ENCODE measurements around the gene ZNF410. TPM values are rescaled to one million over a fixed set of nuclear protein-coding genes. Genes with fewer than 3 reads are reported as not detected.

Gene ZNF410
- total RNA-seq, 1 experiment from 2014 or later, result 21.0 TPM

DNA sequence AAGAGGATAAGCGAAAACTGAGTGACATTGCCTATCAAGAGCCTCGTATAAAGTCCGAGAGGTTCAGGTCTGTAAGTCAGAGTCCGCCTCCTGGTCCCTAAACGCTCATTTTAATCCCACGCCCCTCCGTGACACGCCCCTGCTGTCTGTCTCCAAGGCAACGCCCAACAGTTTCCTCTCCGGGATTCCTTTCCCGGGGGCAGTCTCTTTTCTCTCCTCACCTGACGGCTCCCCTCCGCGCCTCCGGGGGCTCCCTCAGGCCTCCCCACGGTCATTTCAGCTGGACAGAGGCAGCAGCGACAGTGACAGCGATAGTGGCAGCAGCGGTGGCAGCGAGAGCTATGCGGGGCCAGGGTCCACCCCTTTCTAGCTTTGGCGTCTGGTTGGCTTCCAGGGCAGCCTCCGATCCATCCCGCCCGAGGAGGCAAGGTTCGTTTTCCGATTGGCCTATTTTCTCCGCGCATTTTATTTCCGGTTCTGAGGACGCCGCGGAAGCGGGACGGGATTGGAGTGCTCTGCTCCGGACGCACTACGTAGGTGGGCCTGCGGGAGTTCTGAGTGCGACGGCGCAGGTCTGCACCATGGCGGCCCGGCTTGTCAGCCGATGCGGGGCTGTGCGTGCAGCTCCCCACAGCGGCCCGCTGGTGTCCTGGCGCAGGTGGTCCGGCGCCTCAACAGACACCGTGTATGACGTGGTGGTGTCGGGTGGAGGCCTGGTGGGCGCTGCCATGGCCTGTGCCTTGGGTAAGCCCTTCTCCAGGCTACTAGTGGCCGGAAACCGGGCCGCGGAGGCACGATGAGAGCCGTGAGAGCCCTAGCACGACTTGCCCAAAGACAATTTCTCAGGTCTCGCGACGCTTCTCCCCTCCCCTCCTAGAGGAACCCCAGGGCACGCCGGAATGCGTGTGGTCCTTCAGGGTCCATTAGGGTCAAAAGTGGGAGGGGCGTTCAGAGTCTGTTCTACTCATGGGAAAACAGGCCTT lies 63.4 kb downstream of the ZNF410 start, which contains the start of the genes COQ6 and FAM161B:
Gene COQ6 (plus strand): TSS at position 551 of the 983 bp plus-strand sequence. CDS start 31 bp downstream, at position 582.
Gene FAM161B (minus strand): TSS at position 343 of the 983 bp plus-strand sequence. CDS start 68 bp downstream, at position 275.
- Mint-ChIP-seq H3K4me3 (peak within 1 kb of the TSS; percentile 88), H3K36me3 (peaks cover 7% of the 10 kb centered on the region), H3K27me3 (ENCODE audit: low read depth) (peaks cover 18% of the 10 kb centered on the region; the same call in 1 of the 2 replicates), H3K9me3 (no peaks in the 10 kb centered on the region), H3K27ac (peak within 1 kb of the TSS; percentile 90), H3K4me1 (peaks cover 6% of the 10 kb centered on the region)
- DNase-seq (ENCODE audit: low spot score), result peak; percentile 90
- ChIA-PET POLR2A (interaction anchor here (0.7 to 1.0 kb wide), 2 partner anchors 63 to 110 kb away, joined by 3 to 4 read pairs; partner anchors contain the start of gene ZNF410), CTCF (interaction anchor here (0.6 to 1.3 kb wide), 5 partner anchors 9 to 221 kb away, joined by 3 to 9 read pairs (median 4); partner anchors contain the start of gene PTGR2)
- ATAC-seq, result peak; percentile 94
- TF ChIP-seq MXD4 (CRISPR knock-in tag; IDR thresholded peaks at IDR 0.05; ENCODE audit: borderline replicate concordance) (no peak), MYBL2 (CRISPR knock-in tag; IDR thresholded peaks at IDR 0.05) (0 out of 2 replicates have a peak, but pooled peaks have one; percentile 13), ZBTB21 (CRISPR knock-in tag; IDR thresholded peaks at IDR 0.05; ENCODE audit: borderline replicate concordance) (no peak), GTF2I (CRISPR knock-in tag; conservative IDR thresholded peaks at IDR 0.05) (no peak), ZNF396 (CRISPR knock-in tag; IDR thresholded peaks at IDR 0.05; ENCODE audit: borderline replicate concordance) (no peak), SOX15 (CRISPR knock-in tag; IDR thresholded peaks at IDR 0.05) (no peak), SMAD3 (CRISPR knock-in tag; IDR thresholded peaks at IDR 0.05; ENCODE audit: borderline replicate concordance) (peak; percentile 49; the same call in 1 of the 2 replicates), ZNF423 (CRISPR knock-in tag; IDR thresholded peaks at IDR 0.05) (no peak), RORB (CRISPR knock-in tag; IDR thresholded peaks at IDR 0.05) (no peak), ZNF317 (CRISPR knock-in tag; IDR thresholded peaks at IDR 0.05; ENCODE audit: borderline replicate concordance, low read depth) (no peak), RELA (CRISPR knock-in tag; IDR thresholded peaks at IDR 0.05; ENCODE audit: borderline replicate concordance) (0 out of 2 replicates have a peak, but pooled peaks have one; percentile 55), ZNF416 (CRISPR knock-in tag; IDR thresholded peaks at IDR 0.05) (no peak)
- TF ChIP-seq, protein P1, sequence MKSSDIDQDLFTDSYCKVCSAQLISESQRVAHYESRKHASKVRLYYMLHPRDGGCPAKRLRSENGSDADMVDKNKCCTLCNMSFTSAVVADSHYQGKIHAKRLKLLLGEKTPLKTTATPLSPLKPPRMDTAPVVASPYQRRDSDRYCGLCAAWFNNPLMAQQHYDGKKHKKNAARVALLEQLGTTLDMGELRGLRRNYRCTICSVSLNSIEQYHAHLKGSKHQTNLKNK (CRISPR knock-in tag; IDR thresholded peaks at IDR 0.05), result no peak
- TF ChIP-seq, protein P2, sequence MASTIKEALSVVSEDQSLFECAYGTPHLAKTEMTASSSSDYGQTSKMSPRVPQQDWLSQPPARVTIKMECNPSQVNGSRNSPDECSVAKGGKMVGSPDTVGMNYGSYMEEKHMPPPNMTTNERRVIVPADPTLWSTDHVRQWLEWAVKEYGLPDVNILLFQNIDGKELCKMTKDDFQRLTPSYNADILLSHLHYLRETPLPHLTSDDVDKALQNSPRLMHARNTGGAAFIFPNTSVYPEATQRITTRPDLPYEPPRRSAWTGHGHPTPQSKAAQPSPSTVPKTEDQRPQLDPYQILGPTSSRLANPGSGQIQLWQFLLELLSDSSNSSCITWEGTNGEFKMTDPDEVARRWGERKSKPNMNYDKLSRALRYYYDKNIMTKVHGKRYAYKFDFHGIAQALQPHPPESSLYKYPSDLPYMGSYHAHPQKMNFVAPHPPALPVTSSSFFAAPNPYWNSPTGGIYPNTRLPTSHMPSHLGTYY (CRISPR knock-in tag; IDR thresholded peaks at IDR 0.05), result no peak; the same call in 1 of the 2 replicates
- TF ChIP-seq, protein P3, sequence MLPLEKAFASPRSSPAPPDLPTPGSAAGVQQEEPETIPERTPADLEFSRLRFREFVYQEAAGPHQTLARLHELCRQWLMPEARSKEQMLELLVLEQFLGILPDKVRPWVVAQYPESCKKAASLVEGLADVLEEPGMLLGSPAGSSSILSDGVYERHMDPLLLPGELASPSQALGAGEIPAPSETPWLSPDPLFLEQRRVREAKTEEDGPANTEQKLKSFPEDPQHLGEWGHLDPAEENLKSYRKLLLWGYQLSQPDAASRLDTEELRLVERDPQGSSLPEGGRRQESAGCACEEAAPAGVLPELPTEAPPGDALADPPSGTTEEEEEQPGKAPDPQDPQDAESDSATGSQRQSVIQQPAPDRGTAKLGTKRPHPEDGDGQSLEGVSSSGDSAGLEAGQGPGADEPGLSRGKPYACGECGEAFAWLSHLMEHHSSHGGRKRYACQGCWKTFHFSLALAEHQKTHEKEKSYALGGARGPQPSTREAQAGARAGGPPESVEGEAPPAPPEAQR (CRISPR knock-in tag; IDR thresholded peaks at IDR 0.05), result no peak
- TF ChIP-seq, protein P4, sequence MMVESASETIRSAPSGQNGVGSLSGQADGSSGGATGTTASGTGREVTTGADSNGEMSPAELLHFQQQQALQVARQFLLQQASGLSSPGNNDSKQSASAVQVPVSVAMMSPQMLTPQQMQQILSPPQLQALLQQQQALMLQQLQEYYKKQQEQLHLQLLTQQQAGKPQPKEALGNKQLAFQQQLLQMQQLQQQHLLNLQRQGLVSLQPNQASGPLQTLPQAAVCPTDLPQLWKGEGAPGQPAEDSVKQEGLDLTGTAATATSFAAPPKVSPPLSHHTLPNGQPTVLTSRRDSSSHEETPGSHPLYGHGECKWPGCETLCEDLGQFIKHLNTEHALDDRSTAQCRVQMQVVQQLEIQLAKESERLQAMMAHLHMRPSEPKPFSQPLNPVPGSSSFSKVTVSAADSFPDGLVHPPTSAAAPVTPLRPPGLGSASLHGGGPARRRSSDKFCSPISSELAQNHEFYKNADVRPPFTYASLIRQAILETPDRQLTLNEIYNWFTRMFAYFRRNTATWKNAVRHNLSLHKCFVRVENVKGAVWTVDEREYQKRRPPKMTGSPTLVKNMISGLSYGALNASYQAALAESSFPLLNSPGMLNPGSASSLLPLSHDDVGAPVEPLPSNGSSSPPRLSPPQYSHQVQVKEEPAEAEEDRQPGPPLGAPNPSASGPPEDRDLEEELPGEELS (CRISPR knock-in tag; IDR thresholded peaks at IDR 0.05), result peak; percentile 76
- TF ChIP-seq, protein P5, sequence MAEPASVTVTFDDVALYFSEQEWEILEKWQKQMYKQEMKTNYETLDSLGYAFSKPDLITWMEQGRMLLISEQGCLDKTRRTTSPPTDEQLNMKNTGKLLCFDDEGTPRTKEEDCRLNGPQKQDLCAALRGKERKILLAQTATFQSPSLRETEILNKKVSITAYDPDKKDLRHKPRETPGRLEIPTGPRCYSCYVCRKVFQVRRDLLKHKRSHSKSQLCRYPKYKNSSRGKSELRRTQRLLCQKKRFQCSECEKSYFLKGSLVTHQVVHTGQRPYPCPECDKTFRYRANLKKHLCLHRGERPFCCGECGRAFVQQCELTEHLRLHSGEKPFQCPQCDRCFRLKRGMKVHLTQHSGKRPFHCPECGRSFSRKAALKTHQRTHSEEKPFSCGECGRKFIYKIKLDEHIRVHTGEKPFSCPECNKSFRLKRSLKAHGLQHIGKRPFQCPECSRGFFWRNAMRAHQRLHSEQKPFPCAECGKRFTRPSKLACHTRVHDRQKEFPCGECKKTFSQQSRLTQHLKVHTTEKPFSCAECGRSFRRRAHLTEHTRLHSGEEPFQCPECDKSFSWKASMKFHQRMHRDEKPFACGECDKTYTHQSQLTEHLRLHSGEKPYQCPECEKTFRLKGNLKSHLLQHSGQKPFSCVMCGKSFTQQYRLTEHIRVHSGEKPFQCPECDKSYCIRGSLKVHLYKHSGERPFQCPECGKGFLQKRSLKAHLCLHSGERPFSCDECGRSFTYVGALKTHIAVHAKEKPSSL (CRISPR knock-in tag; conservative IDR thresholded peaks at IDR 0.05), result no peak
- TF ChIP-seq, protein P6, sequence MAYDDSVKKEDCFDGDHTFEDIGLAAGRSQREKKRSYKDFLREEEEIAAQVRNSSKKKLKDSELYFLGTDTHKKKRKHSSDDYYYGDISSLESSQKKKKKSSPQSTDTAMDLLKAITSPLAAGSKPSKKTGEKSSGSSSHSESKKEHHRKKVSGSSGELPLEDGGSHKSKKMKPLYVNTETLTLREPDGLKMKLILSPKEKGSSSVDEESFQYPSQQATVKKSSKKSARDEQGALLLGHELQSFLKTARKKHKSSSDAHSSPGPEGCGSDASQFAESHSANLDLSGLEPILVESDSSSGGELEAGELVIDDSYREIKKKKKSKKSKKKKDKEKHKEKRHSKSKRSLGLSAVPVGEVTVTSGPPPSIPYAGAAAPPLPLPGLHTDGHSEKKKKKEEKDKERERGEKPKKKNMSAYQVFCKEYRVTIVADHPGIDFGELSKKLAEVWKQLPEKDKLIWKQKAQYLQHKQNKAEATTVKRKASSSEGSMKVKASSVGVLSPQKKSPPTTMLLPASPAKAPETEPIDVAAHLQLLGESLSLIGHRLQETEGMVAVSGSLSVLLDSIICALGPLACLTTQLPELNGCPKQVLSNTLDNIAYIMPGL (CRISPR knock-in tag; IDR thresholded peaks at IDR 0.05), result peak; percentile 41; the same call in 1 of the 2 replicates
- TF ChIP-seq, protein P7, sequence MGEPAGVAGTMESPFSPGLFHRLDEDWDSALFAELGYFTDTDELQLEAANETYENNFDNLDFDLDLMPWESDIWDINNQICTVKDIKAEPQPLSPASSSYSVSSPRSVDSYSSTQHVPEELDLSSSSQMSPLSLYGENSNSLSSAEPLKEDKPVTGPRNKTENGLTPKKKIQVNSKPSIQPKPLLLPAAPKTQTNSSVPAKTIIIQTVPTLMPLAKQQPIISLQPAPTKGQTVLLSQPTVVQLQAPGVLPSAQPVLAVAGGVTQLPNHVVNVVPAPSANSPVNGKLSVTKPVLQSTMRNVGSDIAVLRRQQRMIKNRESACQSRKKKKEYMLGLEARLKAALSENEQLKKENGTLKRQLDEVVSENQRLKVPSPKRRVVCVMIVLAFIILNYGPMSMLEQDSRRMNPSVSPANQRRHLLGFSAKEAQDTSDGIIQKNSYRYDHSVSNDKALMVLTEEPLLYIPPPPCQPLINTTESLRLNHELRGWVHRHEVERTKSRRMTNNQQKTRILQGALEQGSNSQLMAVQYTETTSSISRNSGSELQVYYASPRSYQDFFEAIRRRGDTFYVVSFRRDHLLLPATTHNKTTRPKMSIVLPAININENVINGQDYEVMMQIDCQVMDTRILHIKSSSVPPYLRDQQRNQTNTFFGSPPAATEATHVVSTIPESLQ (CRISPR knock-in tag; IDR thresholded peaks at IDR 0.05), result no peak
- TF ChIP-seq, protein P8, sequence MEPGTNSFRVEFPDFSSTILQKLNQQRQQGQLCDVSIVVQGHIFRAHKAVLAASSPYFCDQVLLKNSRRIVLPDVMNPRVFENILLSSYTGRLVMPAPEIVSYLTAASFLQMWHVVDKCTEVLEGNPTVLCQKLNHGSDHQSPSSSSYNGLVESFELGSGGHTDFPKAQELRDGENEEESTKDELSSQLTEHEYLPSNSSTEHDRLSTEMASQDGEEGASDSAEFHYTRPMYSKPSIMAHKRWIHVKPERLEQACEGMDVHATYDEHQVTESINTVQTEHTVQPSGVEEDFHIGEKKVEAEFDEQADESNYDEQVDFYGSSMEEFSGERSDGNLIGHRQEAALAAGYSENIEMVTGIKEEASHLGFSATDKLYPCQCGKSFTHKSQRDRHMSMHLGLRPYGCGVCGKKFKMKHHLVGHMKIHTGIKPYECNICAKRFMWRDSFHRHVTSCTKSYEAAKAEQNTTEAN (CRISPR knock-in tag; IDR thresholded peaks at IDR 0.05), result 0 out of 2 replicates have a peak, but pooled peaks have one; percentile 27

All from WTC11 (cell line).